Mucosa of rectum (tissue), 2 donors: Measurements from ENCODE around the gene ARL6IP4.

ENCODE experiments used
- H3K27ac ChIP-seq, 2 donors: one replicate each; pipeline ENCODE4 v1.7.0; 2013; ENCODE audit warnings: inconsistent platforms in 2 of 2, low read depth in 2 of 2, low read length in 2 of 2
- H3K27me3 ChIP-seq, 2 donors: one replicate each; pipeline ENCODE4 v1.7.0; 2013; ENCODE audit warnings: low read length in 2 of 2; ENCODE audit not compliant: control insufficient read depth in 2 of 2, insufficient read depth in 2 of 2
- H3K36me3 ChIP-seq, 2 donors: one replicate each; pipeline ENCODE4 v1.7.0; 2013; ENCODE audit warnings: low read length in 2 of 2; ENCODE audit not compliant: control insufficient read depth in 2 of 2, insufficient read depth in 2 of 2
- H3K4me1 ChIP-seq, 2 donors: one replicate each; pipeline ENCODE4 v1.7.0; 2013; ENCODE audit warnings: low read length in 2 of 2, mild to moderate bottlenecking in 1 of 2; ENCODE audit not compliant: control insufficient read depth in 2 of 2, insufficient read depth in 2 of 2
- H3K4me3 ChIP-seq, 2 donors: one replicate each; pipeline ENCODE4 v1.7.0; 2013; ENCODE audit warnings: low read length in 2 of 2
- H3K9ac ChIP-seq, 2 donors: one replicate each; pipeline ENCODE4 v1.7.0; 2013; ENCODE audit warnings: low read length in 2 of 2, low read depth in 1 of 2, mild to moderate bottlenecking in 1 of 2
- H3K9me3 ChIP-seq, 2 donors: one replicate each; pipeline ENCODE4 v1.7.0; 2013; ENCODE audit warnings: low read length in 2 of 2; ENCODE audit not compliant: control insufficient read depth in 2 of 2
- donor health status: healthy.
- donor health status: Normal muscosa, but diverticular disease.

ARL6IP4 gene

GRCh38 chr12:122984612-122985337 is 4.3 kb downstream of the ARL6IP4 start:
- H3K4me3 ChIP-seq = no peak overlapping the region
- peak overlapping the region in 1 of 2 donors; percentile 58 for H3K27ac ChIP-seq
- no peak overlapping the region for H3K9ac ChIP-seq
- H3K9me3 ChIP-seq = no peaks in the 10 kb centered on the region
- H3K36me3 ChIP-seq = peaks cover 6 to 12% of the 10 kb centered on the region in 2 donors
- no peaks in the 10 kb centered on the region for H3K27me3 ChIP-seq
- H3K4me1 ChIP-seq = peaks cover 18 to 26% of the 10 kb centered on the region in 2 donors

DNA sequence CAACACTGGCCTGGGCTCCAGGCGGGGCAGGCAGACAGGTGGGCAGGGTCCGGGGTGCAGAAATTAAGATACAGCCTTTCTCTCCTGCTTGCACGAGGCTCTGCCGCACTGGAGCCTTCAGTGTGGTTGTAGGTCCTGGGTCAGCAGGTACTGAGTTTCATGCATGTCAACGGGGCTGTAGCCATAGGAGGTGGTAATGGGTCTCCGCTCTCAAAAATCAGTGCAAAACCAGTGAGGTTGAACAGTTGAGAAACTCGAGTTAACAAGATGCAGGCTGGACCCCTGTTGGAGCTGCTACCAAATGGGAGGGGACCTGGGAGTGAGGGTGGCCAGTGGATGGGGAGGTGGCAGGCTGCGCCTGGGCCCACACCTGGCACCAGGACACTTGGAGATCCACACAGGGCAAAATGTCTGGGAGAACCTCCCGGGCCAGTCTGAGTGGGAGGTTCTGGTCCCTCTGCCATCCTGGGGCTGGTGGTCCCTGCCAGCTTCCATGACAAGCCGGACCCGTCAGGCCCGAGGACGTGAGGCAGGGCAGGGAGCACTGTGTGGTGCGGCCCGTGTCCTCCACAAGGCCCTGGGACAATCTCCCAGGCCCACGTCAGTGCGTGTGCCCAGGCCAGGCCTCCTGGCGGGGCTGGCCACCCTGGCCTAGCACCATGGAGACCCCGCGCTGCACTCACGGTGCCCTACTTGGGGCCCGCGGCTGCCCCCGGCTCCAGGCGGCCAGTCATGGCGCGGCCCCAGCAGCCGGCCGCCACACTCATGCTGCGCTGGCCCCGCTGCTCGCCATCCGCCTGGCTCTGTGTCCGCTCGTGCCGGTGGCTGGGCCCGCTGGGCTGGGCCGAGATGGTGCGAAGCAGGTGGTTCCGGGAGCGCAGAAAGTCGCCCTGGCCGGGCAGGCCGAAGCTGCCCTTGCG is 5.1 kb downstream of the ARL6IP4 start:
- Histone ChIP-seq H3K9me3 (no peaks in the 10 kb centered on the region), H3K36me3 (peaks cover 9 to 12% of the 10 kb centered on the region in 2 donors), H3K9ac (no peak overlapping the region)

DNA sequence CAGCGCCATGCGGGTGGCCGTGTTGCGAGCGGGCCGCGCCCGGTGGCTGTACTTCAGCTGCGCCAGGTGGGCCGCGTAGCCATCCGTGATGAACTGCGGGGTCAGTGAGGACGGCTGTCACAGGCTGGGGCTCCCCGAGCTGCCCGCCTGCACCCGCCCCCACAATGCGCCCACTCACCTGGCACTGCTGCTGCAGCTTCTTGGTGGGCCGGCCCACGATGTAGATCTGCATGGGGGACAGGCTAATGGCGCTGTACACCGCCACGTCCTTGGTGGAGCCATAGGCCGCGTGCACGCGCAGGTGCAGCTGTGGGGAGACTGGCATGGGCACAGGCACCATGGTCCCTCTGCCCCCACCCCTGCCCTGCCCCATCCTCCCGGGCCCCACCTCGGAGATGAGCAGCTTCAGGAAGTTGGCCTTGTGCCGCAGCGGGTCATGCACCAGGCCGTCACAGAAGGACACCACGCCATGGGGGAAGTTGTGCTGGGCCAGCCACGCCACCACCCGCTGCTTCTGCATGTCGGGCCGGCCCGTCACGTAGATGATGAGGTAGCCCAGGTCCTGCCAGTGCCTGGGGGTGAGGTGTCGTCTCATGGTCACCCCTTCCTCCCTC is 5.9 kb downstream of the ARL6IP4 start:
- Histone ChIP-seq H3K9me3 (no peaks in the 10 kb centered on the region), H3K27me3 (no peaks in the 10 kb centered on the region), H3K27ac (no peak overlapping the region), H3K9ac (no peak overlapping the region), H3K36me3 (peaks cover 9 to 12% of the 10 kb centered on the region in 2 donors), H3K4me3 (no peak overlapping the region), H3K4me1 (peaks cover 14 to 20% of the 10 kb centered on the region in 2 donors)

More for the DNA sequence above, 5.1 kb downstream of the ARL6IP4 start:
- no peaks in the 10 kb centered on the region for H3K27me3 ChIP-seq
- H3K4me1 ChIP-seq = peaks cover 17 to 23% of the 10 kb centered on the region in 2 donors
- H3K4me3 ChIP-seq = no peak overlapping the region
- no peak overlapping the region for H3K27ac ChIP-seq

DNA sequence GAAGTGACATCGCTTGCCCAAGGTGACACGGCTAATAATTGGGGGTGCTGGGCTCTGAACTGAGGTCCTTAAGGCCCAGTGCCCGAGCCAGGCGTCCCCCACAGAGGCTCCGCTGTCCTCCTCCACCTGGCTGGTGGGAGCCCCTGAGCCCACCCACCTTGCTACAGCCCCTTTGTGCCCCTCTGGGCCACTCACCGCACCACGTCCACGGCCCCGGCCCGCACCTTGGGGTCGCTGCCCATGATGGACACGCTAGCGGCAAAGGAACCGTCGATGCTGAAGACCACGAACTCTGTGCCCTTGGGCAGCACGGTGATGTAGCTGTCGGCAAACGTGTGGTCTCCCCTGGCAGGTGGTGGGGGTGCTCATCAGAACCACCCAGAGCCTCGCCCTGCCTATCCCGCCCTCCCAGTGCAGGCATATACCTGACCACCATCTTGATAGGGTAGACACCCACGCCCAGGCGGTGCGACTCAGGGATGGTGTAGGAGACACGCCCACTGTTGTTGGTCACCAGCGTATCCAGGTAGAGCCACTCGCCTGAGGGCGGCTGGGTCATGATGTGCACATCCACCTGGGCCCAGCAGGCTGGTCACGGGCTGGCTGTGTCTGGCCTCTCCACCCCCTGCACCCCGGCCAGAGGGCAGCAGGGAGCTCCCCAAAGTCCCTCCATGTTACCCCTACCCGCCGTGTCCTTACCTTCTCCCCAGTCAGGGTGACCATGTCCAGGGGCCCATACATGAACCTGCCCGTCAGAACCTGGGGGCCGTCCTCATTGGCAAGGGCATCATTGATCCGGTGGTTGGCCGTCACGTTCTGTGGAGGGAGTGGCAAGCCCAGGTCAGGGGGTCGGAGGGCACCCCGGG is 6.8 kb downstream of the ARL6IP4 start:
- Histone ChIP-seq H3K27ac (no peak overlapping the region), H3K4me1 (peaks cover 5 to 11% of the 10 kb centered on the region in 2 donors), H3K27me3 (no peaks in the 10 kb centered on the region), H3K4me3 (no peak overlapping the region), H3K9me3 (no peaks in the 10 kb centered on the region), H3K36me3 (peaks cover 9 to 12% of the 10 kb centered on the region in 2 donors), H3K9ac (no peak overlapping the region)

GRCh38 chr12:122988036-122988435 is 7.6 kb downstream of the ARL6IP4 start:
- H3K27ac ChIP-seq = no peak overlapping the region
- H3K4me3 ChIP-seq = no peak overlapping the region
- H3K36me3 ChIP-seq = peaks cover 9% of the 10 kb centered on the region in 2 donors
- no peaks in the 10 kb centered on the region for H3K27me3 ChIP-seq
- H3K9ac ChIP-seq = no peak overlapping the region
- no peaks in the 10 kb centered on the region for H3K9me3 ChIP-seq
- peaks cover 5 to 9% of the 10 kb centered on the region in 2 donors for H3K4me1 ChIP-seq

- H3K9me3 ChIP-seq = no peaks in the 10 kb centered on the region
- peaks cover 5 to 9% of the 10 kb centered on the region in 2 donors for H3K4me1 ChIP-seq
- H3K27me3 ChIP-seq = no peaks in the 10 kb centered on the region
- H3K9ac ChIP-seq = no peak overlapping the region
- no peak overlapping the region for H3K4me3 ChIP-seq
- no peak overlapping the region for H3K27ac ChIP-seq
- H3K36me3 ChIP-seq = peaks cover 4 to 9% of the 10 kb centered on the region in 2 donors
These were observed 8.2 kb downstream of the ARL6IP4 start for GRCh38 chr12:122988612-122989212.

DNA sequence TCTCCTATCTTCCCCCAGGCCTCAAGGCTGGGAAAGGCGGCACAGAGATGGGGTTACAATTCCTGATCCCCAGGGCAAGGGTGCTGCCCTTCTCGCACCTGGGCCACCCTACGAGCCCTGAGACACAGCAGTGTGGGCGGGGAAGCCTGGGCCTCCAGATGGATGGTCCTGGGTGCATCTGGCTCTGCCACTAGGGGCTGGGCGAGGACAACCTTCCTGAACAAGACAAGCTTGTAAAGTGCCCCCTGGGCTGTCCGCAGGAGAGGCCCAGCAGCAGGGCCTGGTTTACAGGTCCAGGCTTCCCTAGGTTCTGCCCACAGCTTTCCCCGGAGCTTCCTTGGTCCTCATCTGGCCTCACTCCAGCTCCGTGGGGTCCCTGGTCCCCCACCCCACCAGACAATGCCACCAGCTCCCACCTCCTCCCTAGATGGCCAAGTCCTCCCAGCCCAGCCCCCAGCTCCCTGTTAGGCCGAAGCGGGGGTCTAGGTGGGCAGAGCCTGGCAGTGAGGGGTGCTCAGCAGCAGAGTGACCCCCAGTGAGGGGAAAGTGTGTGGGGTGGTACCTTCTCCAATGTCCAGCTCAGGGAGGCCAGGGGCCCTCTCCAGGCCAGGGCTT is 8.9 kb downstream of the ARL6IP4 start:
- H3K9ac ChIP-seq = no peak overlapping the region
- no peak overlapping the region for H3K4me3 ChIP-seq
- no peaks in the 10 kb centered on the region for H3K27me3 ChIP-seq
- peaks cover 4 to 9% of the 10 kb centered on the region in 2 donors for H3K36me3 ChIP-seq
- H3K4me1 ChIP-seq = peaks cover under 1 to 4% of the 10 kb centered on the region in 2 donors
- no peak overlapping the region for H3K27ac ChIP-seq
- no peaks in the 10 kb centered on the region for H3K9me3 ChIP-seq

- Histone ChIP-seq H3K27me3 (no peaks in the 10 kb centered on the region), H3K4me3 (no peak overlapping the region), H3K9ac (no peak overlapping the region)
These were observed 9.5 kb downstream of the ARL6IP4 start for GRCh38 chr12:122989874-122990419.

More at GRCh38 chr12:122989874-122990419, 9.5 kb downstream of the ARL6IP4 start:
- Histone ChIP-seq H3K36me3 (peaks cover 4 to 9% of the 10 kb centered on the region in 2 donors), H3K4me1 (no peaks in the 10 kb centered on the region), H3K9me3 (no peaks in the 10 kb centered on the region), H3K27ac (no peak overlapping the region)
